BLaER1 treated with 17β-estradiol and CSF1 and Interleukin-3, amounts not matched to agents 10 nM and 100 nM (cell line): ENCODE results near the gene PLEKHA6.

Experiments used
- H3K27ac ChIP-seq, 11 experiments: shearing (Covaris generic); formaldehyde crosslinking; 2 replicates each; pipeline ENCODE4 v1.8.1; 2022
- H3K27me3 ChIP-seq, 11 experiments: shearing (Covaris generic); formaldehyde crosslinking; 2 replicates each; pipeline ENCODE4 v1.8.1; 2022
- H3K36me3 ChIP-seq, 11 experiments: shearing (Covaris generic); formaldehyde crosslinking; 2 replicates each; pipeline ENCODE4 v1.8.1; 2022
- H3K4me1 ChIP-seq, 10 experiments: shearing (Covaris generic); formaldehyde crosslinking; 2 replicates each; pipeline ENCODE4 v1.8.1; 2022
- H3K4me2 ChIP-seq, 11 experiments: shearing (Covaris generic); formaldehyde crosslinking; 2 replicates each; pipeline ENCODE4 v1.8.1; 2022
- H3K4me3 ChIP-seq, 10 experiments: shearing (Covaris generic); formaldehyde crosslinking; 2 replicates each; pipeline ENCODE4 v1.8.1; 2022
- H3K9ac ChIP-seq, 11 experiments: shearing (Covaris generic); formaldehyde crosslinking; 2 replicates each; pipeline ENCODE4 v1.8.1; 2022
- H3K9me3 ChIP-seq, 11 experiments: shearing (Covaris generic); formaldehyde crosslinking; replicated peaks in 1 of 11; 2 replicates each; pipeline ENCODE4 v1.8.1; 2022
- H4K20me1 ChIP-seq, 11 experiments: shearing (Covaris generic); formaldehyde crosslinking; 2 replicates each; pipeline ENCODE4 v1.8.1; 2022
- Cebpa-rat ChIP-seq, 11 experiments: shearing (Covaris generic); IDR thresholded peaks; 2 replicates each; pipeline ENCODE4 v1.8.1; 2022

The PLEKHA6 gene

GRCh38 chr1:204274446-204274845, 85.3 kb downstream of the PLEKHA6 start:
- H3K27me3 ChIP-seq = no peaks in the 10 kb centered on the region

DNA sequence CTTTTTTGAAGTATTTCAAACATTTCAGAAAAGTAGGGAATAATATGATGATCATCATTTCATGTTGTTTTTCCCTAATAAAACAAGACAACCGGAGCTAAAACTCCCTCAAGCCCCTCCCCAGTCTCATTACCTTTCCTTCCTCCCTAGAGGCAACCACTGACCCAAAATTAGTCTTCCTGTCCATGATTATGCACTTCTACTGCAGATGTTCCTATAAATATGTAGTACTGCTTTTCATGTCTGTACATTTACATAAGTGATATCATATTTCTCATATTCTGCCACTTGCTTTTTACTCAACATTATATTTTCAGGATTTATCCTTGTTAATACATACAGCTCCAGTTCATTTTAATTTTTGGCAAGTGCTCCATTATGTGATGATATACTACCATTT, 87.2 kb downstream of the PLEKHA6 start:
- Histone ChIP-seq H3K4me1 (peaks cover 47 to 99% (median 92%) of the 10 kb centered on the region in 10 experiments), H3K36me3 (no peaks in the 10 kb centered on the region), H3K4me2 (peak overlapping the region; percentile 70 to 94 (median 85)), H3K9me3 (no peaks in the 10 kb centered on the region), H3K27me3 (no peaks in the 10 kb centered on the region), H4K20me1 (no peaks in the 10 kb centered on the region), H3K9ac (peak overlapping the region in 6 of 11 experiments; percentile 22 to 46 (median 28); a peak in 9 of 22 replicates), H3K27ac (peak overlapping the region in 8 of 11 experiments; percentile 22 to 74 (median 60); a peak in 15 of 22 replicates), H3K4me3 (peak overlapping the region in 7 of 10 experiments; percentile 4 to 45 (median 32); a peak in 8 of 20 replicates)
- TF ChIP-seq Cebpa-rat (IDR thresholded peaks at IDR 0.05) = no peak

More at GRCh38 chr1:204274446-204274845, 85.3 kb downstream of the PLEKHA6 start:
- Histone ChIP-seq H3K36me3 (no peaks in the 10 kb centered on the region), H3K9me3 (no peaks in the 10 kb centered on the region), H4K20me1 (no peaks in the 10 kb centered on the region), H3K4me1 (peaks cover 63 to 97% (median 81%) of the 10 kb centered on the region in 10 experiments), H3K4me3 (no peak overlapping the region), H3K27ac (peak overlapping the region in 6 of 11 experiments; percentile 26 to 74 (median 64); a peak in 6 of 22 replicates), H3K4me2 (peak overlapping the region; percentile 28 to 94 (median 85); a peak in 21 of 22 replicates), H3K9ac (peak overlapping the region in 2 of 11 experiments; percentile 0 to 48; a peak in 2 of 22 replicates)
- TF ChIP-seq Cebpa-rat (IDR thresholded peaks at IDR 0.05) = no peak

DNA sequence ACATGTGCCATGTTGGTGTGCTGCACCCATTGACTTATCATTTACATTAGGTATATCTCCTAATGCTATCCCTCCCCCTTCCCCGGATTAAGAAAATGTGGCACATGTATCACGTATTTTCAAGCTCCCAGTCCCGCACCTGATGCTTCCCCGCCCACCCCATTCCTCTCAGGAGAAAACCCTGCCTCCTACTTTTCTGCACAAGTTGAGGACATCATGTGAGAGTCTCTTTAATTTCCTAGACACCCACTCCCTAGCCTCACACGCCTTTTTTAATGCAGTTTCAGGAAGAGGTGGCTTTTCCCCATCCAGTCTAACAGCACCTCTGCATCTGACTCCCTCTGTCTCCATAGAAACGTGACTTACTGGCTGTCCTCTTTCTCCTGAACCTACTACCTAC, 87.8 kb downstream of the PLEKHA6 start:
- Histone ChIP-seq H3K9ac (peak overlapping the region in 4 of 11 experiments; percentile 20 to 31 (median 23); a peak in 5 of 22 replicates), H3K27me3 (no peaks in the 10 kb centered on the region), H3K9me3 (no peaks in the 10 kb centered on the region), H4K20me1 (no peaks in the 10 kb centered on the region), H3K27ac (peak overlapping the region in 8 of 11 experiments; percentile 22 to 74 (median 60); a peak in 13 of 22 replicates), H3K4me2 (peak overlapping the region; percentile 70 to 94 (median 85)), H3K36me3 (no peaks in the 10 kb centered on the region), H3K4me3 (peak overlapping the region in 7 of 10 experiments; percentile 4 to 45 (median 32); a peak in 6 of 20 replicates), H3K4me1 (peaks cover 47 to 100% (median 97%) of the 10 kb centered on the region in 10 experiments)
- TF ChIP-seq Cebpa-rat (IDR thresholded peaks at IDR 0.05) = no peak

- Histone ChIP-seq H3K36me3 (no peaks in the 10 kb centered on the region), H3K4me1 (peaks cover 41 to 100% (median 98%) of the 10 kb centered on the region in 10 experiments), H3K27ac (no peak overlapping the region), H3K27me3 (no peaks in the 10 kb centered on the region), H3K9ac (peak overlapping the region in 1 of 11 experiments; percentile 51; a peak in 1 of 22 replicates), H3K4me2 (peak overlapping the region in 9 of 11 experiments; percentile 21 to 94 (median 69); a peak in 18 of 22 replicates), H4K20me1 (no peaks in the 10 kb centered on the region), H3K9me3 (no peaks in the 10 kb centered on the region), H3K4me3 (no peak overlapping the region)
- no peak for TF ChIP-seq Cebpa-rat (IDR thresholded peaks at IDR 0.05)
Observed at GRCh38 chr1:204268101-204268500, 91.6 kb downstream of the PLEKHA6 start.

GRCh38 chr1:204267191-204267601, 92.5 kb downstream of the PLEKHA6 start:
- H3K4me1 ChIP-seq = peaks cover 34 to 100% (median 98%) of the 10 kb centered on the region in 10 experiments
- peak overlapping the region in 8 of 11 experiments; percentile 52 to 94 (median 77); a peak in 16 of 22 replicates for H3K4me2 ChIP-seq
- no peaks in the 10 kb centered on the region for H3K36me3 ChIP-seq
- H3K27me3 ChIP-seq = no peaks in the 10 kb centered on the region
- no peak for TF ChIP-seq Cebpa-rat (IDR thresholded peaks at IDR 0.05)
- no peak overlapping the region for H3K27ac ChIP-seq
- H4K20me1 ChIP-seq = no peaks in the 10 kb centered on the region
- H3K9ac ChIP-seq = no peak overlapping the region
- H3K9me3 ChIP-seq = no peaks in the 10 kb centered on the region
- no peak overlapping the region for H3K4me3 ChIP-seq

DNA sequence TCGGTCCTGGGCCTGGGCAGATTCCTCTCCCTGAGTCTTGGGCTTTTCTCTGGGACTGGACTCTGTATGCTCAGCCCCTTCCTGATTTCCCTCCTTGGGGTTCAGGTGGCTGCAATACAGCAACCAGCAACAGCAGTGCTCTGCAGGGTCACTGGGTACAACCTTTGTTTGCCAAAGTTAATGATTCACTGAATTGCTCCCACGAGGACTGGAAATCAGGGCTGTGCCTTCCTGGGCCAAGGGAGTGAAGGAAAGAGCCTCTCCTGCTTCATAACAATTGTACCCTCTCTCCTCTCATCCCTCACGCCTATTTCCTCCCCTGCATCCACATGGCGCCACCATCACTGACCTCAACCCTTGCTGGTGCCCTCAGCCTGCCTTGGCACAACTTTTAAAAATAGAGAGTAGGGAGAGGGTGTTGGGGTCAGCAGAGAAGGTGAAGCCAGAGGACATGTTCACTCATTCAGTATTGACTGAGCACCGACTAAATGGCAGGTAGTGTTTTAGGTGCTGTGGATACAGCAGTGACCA, 93.2 kb downstream of the PLEKHA6 start:
- Histone ChIP-seq H3K27me3 (no peaks in the 10 kb centered on the region), H3K36me3 (no peaks in the 10 kb centered on the region), H3K27ac (no peak overlapping the region), H4K20me1 (no peaks in the 10 kb centered on the region), H3K4me1 (peaks cover 27 to 100% (median 97%) of the 10 kb centered on the region in 10 experiments), H3K9me3 (no peaks in the 10 kb centered on the region), H3K4me3 (no peak overlapping the region), H3K9ac (no peak overlapping the region), H3K4me2 (peak overlapping the region in 6 of 11 experiments; percentile 61 to 94 (median 87); a peak in 12 of 22 replicates)
- TF ChIP-seq Cebpa-rat (IDR thresholded peaks at IDR 0.05) = no peak

DNA sequence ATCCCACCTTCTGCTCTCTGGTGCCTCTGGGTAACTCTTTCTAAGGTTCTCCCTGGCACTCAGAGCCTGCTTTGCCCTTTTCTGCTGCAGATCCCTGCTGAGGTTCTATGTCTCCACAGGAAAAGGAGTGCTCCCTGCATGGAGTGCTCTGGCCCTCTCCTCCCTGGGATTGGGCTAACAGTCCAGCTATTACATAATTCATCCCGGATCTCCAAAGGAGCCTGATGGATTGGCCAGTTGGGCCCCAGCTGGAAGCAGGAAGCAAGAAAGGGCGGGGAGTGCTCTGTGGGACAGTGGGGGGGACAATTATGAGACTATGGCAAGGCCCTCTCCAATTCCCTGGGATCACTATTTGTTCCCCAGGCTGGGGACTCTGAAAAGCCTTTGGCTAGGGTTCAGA, 94.1 kb downstream of the PLEKHA6 start:
- no peaks in the 10 kb centered on the region for H4K20me1 ChIP-seq
- H3K36me3 ChIP-seq = no peaks in the 10 kb centered on the region
- no peak overlapping the region for H3K4me3 ChIP-seq
- no peak overlapping the region for H3K27ac ChIP-seq
- no peaks in the 10 kb centered on the region for H3K9me3 ChIP-seq
- no peak overlapping the region for H3K9ac ChIP-seq
- no peak for TF ChIP-seq Cebpa-rat (IDR thresholded peaks at IDR 0.05)
- H3K4me1 ChIP-seq = peaks cover 18 to 94% (median 89%) of the 10 kb centered on the region in 10 experiments
- no peaks in the 10 kb centered on the region for H3K27me3 ChIP-seq
- peak overlapping the region in 6 of 11 experiments; percentile 75 to 89 (median 82); a peak in 10 of 22 replicates for H3K4me2 ChIP-seq

- Histone ChIP-seq H3K4me2 (peak overlapping the region in 9 of 11 experiments; percentile 46 to 85 (median 77); a peak in 18 of 22 replicates), H3K4me3 (peak overlapping the region in 1 of 10 experiments; percentile 6; a peak in 1 of 20 replicates), H3K27me3 (no peaks in the 10 kb centered on the region), H3K27ac (peak overlapping the region in 2 of 11 experiments; percentile 25 to 30; a peak in 2 of 22 replicates), H3K9me3 (no peaks in the 10 kb centered on the region), H4K20me1 (no peaks in the 10 kb centered on the region), H3K9ac (no peak overlapping the region), H3K36me3 (no peaks in the 10 kb centered on the region), H3K4me1 (peaks cover 17 to 85% (median 81%) of the 10 kb centered on the region in 10 experiments)
- no peak for TF ChIP-seq Cebpa-rat (IDR thresholded peaks at IDR 0.05)
Observed at GRCh38 chr1:204264805-204265204, 94.9 kb downstream of the PLEKHA6 start.

DNA sequence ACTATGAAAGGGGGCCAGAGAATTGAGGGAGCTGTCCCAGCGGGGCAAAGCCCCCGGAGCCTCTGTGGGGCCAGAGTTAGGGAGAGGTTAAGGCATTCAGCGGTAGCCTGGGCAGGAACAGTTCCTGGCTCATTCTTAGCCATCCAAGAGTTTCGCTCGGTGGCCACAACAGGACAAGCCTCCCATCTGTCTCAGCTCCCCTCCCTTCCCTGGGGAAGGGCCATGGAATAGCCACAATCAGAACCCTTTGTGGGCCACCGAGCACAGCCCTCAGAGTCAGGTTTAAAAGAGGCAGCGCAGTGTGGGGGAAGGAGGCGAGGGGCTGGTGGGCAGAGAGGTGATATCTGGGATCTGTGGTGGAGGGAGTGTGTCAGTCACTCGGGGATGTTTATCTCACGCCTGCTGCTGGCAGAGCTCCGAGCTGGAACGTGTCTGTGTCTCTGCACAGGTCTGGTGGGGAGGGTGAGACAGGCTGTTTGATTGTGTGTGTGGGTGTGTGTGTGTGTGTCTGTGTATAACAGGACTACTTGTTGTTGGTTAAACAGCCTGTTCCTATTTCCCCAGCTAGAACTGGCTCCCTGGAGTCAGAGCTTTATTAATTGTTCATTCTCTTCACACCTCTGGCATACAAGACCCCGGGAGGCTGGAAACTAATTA, 96.3 kb downstream of the PLEKHA6 start:
- Histone ChIP-seq H3K4me1 (peaks cover 17 to 74% (median 67%) of the 10 kb centered on the region in 10 experiments), H3K27ac (peak overlapping the region in 1 of 11 experiments; percentile 25; a peak in 2 of 22 replicates), H3K9me3 (no peaks in the 10 kb centered on the region), H3K36me3 (no peaks in the 10 kb centered on the region), H3K9ac (peak overlapping the region in 3 of 11 experiments; percentile 7 to 23 (median 11); a peak in 4 of 22 replicates), H3K4me2 (peak overlapping the region; percentile 24 to 85 (median 75); a peak in 19 of 22 replicates), H3K4me3 (no peak overlapping the region), H3K27me3 (no peaks in the 10 kb centered on the region), H4K20me1 (no peaks in the 10 kb centered on the region)
- TF ChIP-seq Cebpa-rat (IDR thresholded peaks at IDR 0.05) = no peak
